Dedifferentiated amniotic fluid mesenchymal stem cell (primary cell): ENCODE measurements around the gene ELK4.

Experiments used
- DNase-seq: peaks from one replicate; pipeline ENCODE4 v3.0.0-alpha.2; 2016; ENCODE audit errors: extremely low spot score

ELK4 gene

GRCh38 chr1:205563927-205564441, 67.8 kb downstream of the ELK4 start:
- no peak for DNase-seq

- DNase-seq: no peak
Measured at GRCh38 chr1:205561501-205562203, 70.2 kb downstream of the ELK4 start.
